ENCODE data around the gene ATP2A3.

GRCh38 chr17:3904501-3904900 lies 59.7 kb downstream of the ATP2A3 start:
- TF ChIP-seq ARNT (IDR thresholded peaks at IDR 0.05) = no peak
- no peak for TF ChIP-seq ZNF384 (IDR thresholded peaks at IDR 0.05)
- no peak for TF ChIP-seq PKNOX1 (IDR thresholded peaks at IDR 0.05)
- no peak for TF ChIP-seq TARDBP (IDR thresholded peaks at IDR 0.05)
- TF ChIP-seq CTBP1 (IDR thresholded peaks at IDR 0.05; ENCODE audit: borderline replicate concordance) = no peak
- no peak for TF ChIP-seq NFRKB (IDR thresholded peaks at IDR 0.05)
- no peak for TF ChIP-seq L3MBTL2 (conservative IDR thresholded peaks at IDR 0.05)
- TF ChIP-seq BHLHE40 (IDR thresholded peaks at IDR 0.05; ENCODE audit: borderline replicate concordance) = no peak
- TF ChIP-seq FOXK2 (IDR thresholded peaks at IDR 0.05) = no peak
- TF ChIP-seq FOXA1 (IDR thresholded peaks at IDR 0.05) = no peak

Data from HEK293T (cell line).